Activated CD4-positive, alpha-beta T cell treated with anti-CD3 and anti-CD28 coated beads, Interleukin-10, Interleukin-2, amounts not matched to agents 100 ng/mL and 50 ng/mL, durations not matched to agents 16 hours and 8 hours (primary cell): ENCODE data around the gene SDE2.
"Not testable (repeated sequence)": the region's sequence is repeated elsewhere in the genome, so short reads cannot be mapped to it uniquely, and the experiment has no call there.

Source experiments
- DNase-seq: peaks from one replicate; pipeline ENCODE4 v3.0.0-alpha.2; 2020

The SDE2 gene

GRCh38 chr1:226004396-226004795 lies 5.3 kb upstream of the SDE2 start:
- peak; percentile 9 for DNase-seq

- DNase-seq: no peak
Observed at GRCh38 chr1:226003502-226004170, 4.5 kb upstream of the SDE2 start.

- peak; percentile 27 for DNase-seq
Observed at GRCh38 chr1:226002667-226003501, 3.7 kb upstream of the SDE2 start.

DNA sequence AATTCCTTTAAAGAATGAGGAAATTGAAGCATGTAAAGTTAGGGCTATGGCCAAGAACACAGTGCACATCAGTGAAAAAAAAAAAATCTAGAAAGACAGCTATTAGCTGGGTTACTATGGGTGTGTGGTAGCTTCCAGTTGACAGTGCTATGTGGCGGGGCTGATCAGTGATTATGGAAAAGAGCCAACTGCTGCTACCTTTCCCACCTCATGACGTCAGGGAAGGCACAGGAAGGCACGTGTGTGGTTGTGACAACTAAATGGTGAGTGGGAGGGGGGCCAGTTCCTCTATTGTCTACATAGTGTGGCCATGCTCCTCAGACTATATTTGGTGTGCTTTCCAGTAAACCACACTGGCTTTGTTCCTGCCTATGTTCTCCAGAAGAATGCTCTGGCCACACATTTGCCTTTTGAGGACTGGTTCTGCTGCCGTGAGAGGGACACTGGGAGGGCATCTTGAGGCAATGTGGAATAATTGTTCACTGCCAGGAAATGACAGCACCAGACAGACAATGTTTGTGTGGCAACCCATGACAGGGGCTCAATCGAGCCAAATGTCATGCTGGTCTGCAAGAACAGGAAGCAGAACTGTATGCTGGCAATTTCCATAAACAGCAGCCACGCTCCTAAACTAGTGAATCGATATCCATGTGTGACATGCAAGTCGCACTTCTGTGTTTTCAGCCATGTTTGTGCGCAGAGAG lies 3.0 kb upstream of the SDE2 start:
- peak; percentile 37 for DNase-seq

DNA sequence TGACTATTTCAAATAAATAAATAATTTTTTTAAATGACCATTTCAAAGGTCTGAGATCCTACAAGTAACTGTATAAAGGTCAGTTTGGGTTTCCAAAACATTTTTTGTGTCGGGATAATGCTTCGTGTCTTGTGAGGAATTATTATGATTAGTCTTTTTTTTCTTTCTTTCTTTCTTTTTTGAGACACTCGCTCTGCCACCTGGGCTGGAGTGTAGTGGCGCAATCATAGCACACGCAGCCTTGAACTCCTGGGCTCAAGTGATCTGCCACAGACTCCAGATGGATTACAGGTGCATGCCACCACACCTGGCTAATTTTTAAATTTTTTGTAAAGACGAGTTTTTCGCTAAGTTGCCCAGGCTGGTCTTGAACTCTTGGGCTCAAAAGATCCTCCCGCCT lies 1.9 kb upstream of the SDE2 start:
- DNase-seq: no peak

DNA sequence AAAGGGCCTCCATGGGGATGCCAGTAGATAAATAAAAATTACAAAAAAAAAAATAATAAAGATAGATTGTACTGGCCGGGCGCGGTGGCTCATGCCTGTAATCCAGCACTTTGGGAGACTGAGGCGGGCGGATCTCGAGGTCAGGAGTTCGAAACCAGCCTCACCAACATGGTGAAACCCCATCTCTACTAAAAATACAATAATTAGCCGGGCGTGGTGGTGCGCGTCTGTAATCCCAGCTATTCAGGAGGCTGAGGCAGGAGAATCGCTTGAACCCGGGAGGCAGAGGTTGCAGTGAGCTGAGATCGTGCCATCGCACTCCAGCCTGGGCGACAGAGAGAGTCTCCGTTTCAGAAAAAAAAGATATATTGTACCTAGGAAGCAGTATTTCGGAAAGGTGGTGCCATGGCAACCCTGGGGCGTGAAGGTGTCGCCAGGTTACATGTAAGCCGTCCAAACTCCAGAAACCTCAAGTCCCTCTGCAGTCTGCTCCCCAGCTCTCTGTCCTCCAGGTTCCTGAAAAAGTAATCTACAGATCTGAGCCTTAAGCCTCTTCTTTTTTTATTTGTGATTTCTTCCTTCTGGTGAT lies 1.4 kb upstream of the SDE2 start:
- DNase-seq: not testable (repeated sequence)

DNA sequence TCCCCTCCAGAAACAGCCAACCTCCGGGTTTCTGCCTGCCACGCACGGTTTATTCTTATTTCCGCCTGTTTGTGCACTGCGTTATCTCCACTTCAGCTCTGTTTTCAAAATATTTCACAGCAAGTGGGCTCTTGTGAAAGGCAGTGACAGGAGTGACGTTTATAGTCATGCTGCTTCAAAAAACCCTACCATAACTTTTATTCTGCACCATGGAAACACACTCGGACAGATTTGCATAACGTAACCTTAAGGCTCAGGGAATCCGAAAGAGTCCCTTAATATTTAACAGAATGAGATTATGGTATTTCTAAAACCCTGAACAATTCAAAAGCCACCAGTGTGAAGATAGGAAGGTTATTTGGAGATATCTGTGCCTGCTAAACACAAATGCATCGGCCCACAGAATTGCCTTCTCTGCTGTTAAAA lies 782 bp upstream of the SDE2 start:
- peak; percentile 57 for DNase-seq

GRCh38 chr1:225998560-225999226 lies 450 bp downstream of the SDE2 start:
- peak; percentile 20 for DNase-seq

GRCh38 chr1:225996946-225997545 lies 2.1 kb downstream of the SDE2 start:
- DNase-seq: peak; percentile 46

GRCh38 chr1:225995919-225996864 lies 3.0 kb downstream of the SDE2 start:
- no peak for DNase-seq

- DNase-seq: peak; percentile 56
Observed at GRCh38 chr1:225990705-225991464, 8.3 kb downstream of the SDE2 start.

DNA sequence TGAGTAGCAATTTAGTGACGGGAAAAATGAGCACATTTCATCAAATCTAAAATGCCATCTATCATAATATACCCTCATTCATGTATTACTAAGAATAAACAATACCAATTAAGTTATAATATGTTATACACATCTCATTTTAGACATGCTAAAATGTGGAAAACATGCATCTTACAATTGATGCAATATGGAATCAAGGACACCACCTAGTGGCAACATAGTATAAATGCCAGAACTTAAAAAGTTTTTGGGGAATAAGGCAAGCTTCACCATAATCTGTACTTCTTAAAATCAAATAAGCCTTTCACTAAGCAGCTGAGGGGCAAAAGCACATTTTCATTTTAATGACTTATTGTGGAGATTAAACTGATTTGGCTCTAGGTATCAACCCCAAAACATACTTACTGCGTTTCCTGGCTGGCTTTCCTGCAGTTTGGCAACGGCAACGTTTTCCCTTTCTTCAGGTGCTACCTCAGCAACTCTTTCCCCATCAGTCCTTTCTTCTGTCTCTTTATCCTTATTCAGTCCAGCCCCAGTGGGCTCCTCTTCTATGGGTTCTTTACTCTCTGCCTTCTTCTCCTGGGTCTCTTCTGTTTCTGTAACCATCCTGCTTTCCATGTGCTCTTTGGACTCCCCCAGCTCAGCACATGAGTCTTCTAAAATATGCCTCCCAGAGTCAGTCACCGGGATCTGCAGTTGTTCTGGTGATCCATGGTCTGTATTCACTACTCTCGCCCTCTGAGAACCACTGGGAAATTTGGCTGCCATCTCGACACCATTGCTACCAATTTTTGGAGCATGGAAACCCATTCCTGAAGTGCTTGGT lies 11.4 kb downstream of the SDE2 start:
- peak; percentile 51 for DNase-seq

- no peak for DNase-seq
Observed at GRCh38 chr1:225981714-225982113, 17.4 kb downstream of the SDE2 start.

DNA sequence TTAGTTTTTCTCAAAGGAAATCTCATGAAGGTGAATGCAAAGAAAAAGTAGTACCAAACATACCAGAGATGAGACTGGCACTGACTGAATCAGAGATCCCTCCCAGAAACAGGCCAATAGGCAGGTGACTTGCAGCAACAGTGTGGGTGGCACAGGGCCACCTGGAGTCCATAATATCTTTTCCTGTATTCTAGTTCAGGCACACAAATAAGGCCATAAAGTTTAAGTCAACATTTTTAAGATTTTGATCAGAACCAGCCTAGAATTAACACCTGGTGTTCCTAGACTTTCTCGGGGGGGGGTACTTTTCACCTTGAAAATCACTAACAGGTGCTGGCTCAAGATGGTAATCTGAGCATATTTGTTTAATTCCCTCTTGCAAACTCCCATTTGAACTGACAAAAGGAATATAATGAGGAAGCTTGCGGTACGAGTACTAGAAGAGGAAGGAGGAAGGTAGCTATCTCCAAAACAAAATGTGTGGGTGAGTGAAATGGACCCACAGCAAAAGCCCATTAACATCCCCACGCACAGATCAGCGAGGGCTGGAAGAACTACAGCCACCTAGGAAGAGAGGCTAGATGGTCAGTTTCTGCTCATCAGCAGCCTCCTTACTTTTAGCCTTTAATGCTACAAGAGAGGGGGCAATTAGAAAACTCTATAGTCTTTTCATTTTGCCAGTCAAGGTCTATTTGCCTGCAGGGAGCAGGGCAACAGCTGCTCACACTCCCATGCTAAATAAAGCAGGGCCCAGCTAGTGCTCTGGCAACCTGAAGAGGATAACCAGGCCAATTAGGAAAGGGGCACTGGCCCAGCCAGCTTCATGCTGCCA lies 18.9 kb downstream of the SDE2 start:
- DNase-seq: no peak

DNA sequence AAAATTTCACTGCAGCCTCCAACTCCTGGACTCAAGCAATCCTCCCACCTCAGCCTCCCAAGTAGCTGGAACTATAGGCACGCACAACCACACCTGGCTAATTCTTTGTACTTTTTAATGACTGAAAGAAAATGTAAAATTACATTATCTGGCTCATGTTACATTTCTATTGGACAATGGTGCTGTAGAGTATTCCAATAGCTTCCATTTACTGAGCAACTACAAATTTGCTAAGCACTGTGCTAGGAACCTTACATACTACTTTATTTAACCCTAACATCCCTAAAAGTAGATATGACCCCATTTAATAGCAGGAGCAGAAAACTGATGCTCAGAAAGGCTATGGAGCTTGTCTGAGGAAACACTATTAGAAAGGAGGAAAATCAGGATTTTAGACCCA lies 19.7 kb downstream of the SDE2 start:
- DNase-seq: no peak

- DNase-seq: peak; percentile 6
Observed at GRCh38 chr1:225977937-225978748, 21.0 kb downstream of the SDE2 start.

DNA sequence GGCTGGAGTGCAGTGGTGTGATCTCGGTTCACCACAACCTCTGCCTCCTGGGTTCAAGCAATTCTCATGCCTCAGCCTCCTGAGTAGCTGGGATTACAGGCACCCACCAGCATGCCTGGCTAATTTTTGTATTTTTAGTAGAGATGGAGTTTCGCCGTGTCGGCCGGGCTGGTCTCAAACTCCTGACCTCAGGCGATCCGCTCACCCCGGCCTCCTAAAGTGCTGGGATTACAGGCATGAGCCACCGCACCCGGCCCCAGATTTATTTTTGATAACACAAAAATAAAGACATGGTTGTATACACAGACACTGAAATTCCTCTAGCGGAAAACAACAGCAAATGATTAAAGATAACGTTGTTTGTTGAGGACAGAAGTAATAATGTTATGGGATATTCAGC lies 24.0 kb downstream of the SDE2 start:
- not testable (repeated sequence) for DNase-seq

GRCh38 chr1:225974454-225974853 lies 24.7 kb downstream of the SDE2 start:
- DNase-seq: no peak
